OCI-LY1 (cell line): ENCODE results near the gene PUM2.

Experiments used
- EZH2 ChIP-seq: fragments of 200-600 bp; sonication (generic), shearing (Covaris generic); IDR thresholded peaks from 2 replicates; pipeline ENCODE4 v1.8.0; 2017; ENCODE audit warnings: borderline replicate concordance, mixed run types, mild to moderate bottlenecking, antibody characterized with exemption, low read length, moderate library complexity, mixed read lengths
- TF ChIP-seq, protein P1 (sequence below): fragments of 200-600 bp; sonication (generic), shearing (Covaris generic); IDR thresholded peaks from 2 replicates; pipeline ENCODE4 v1.5.1; 2017; ENCODE audit warnings: mild to moderate bottlenecking, antibody characterized with exemption, low read length, moderate library complexity, mixed read lengths

DNA sequence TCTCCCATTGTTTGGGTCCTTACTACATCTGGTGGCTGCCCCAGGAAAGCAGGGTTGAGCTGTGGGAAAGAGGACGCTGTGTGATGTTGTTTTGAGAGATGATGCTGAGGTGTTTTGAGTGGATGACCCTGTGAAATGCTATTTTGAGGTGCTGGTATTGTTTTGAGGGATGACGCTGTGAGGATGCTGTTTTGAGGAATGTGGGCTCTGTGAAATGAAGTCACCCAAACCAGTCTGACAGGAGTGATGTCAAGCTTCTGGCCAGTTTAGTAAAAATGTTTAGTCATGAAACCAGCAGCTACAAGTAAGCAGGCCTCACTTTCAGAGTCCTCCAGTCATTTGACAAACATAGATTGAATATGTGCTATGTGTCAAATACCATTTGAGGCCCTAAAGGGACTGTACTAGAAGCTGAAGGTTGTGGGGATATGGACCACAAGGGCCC lies 16.1 kb upstream of the PUM2 start:
- TF ChIP-seq, protein P1, sequence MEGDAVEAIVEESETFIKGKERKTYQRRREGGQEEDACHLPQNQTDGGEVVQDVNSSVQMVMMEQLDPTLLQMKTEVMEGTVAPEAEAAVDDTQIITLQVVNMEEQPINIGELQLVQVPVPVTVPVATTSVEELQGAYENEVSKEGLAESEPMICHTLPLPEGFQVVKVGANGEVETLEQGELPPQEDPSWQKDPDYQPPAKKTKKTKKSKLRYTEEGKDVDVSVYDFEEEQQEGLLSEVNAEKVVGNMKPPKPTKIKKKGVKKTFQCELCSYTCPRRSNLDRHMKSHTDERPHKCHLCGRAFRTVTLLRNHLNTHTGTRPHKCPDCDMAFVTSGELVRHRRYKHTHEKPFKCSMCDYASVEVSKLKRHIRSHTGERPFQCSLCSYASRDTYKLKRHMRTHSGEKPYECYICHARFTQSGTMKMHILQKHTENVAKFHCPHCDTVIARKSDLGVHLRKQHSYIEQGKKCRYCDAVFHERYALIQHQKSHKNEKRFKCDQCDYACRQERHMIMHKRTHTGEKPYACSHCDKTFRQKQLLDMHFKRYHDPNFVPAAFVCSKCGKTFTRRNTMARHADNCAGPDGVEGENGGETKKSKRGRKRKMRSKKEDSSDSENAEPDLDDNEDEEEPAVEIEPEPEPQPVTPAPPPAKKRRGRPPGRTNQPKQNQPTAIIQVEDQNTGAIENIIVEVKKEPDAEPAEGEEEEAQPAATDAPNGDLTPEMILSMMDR: no peak
- TF ChIP-seq EZH2: no peak
